Fibroblast of peridontal ligament (primary cell): Measurements from ENCODE around the gene IRAK4.
"Not testable (repeated sequence)": the region's sequence is repeated elsewhere in the genome, so short reads cannot be mapped to it uniquely, and the experiment has no call there.

Experiments used
- DNase-seq: peaks from one replicate; pipeline ENCODE4 v3.0.0-alpha.2; 2010; ENCODE audit errors: extremely low read depth

The IRAK4 gene

DNA sequence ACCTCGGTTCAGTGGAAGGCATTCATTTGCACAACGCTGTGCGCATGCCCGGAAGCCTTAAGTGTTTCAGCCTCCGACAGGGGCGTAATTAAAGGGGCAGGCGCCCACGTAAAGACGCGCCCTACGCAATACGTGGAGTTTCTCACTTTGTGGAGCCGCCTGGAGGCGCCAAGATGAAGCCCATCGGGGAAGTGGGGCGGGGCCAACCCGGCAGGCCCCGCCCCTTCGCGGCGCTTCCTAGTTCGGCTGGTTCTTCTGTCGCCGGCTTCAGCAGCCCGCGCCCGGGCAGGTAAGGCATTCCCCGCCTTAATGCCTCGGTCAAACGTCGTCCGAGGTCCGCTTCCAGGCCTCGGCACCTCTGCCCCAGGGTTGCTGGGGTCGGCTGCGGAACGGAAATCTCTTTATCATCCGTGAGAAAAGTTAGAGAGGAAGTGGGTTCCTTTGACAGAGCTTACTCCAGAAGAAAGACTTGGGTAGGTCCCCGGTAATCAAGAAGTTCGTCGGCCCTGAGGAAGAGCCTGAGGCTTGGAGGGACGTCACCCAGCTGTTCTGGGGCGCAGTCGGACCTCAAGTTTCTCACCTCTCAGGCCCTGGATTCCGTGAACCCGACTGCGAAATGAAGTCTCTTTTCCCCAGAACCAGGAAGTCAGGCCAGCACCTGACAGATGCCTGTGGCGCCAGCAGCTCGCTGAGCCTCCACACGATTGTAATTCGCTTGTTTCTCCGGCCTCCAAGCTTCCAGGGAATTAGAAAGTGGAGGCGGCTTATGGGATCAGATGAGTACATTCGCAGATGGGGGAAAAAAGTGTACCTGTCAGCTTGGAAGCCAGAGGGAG lies at the start of gene IRAK4, which contains the start of gene PUS7L:
Gene IRAK4, plus strand, starts transcription at position 224 of the 836 bp plus-strand sequence. CDS start 9,161 bp downstream, outside the sequence.
Gene PUS7L, minus strand, starts transcription at position 63 of the 836 bp plus-strand sequence. CDS start 3,545 bp downstream, outside the sequence.
- peak; percentile 98 for DNase-seq

DNA sequence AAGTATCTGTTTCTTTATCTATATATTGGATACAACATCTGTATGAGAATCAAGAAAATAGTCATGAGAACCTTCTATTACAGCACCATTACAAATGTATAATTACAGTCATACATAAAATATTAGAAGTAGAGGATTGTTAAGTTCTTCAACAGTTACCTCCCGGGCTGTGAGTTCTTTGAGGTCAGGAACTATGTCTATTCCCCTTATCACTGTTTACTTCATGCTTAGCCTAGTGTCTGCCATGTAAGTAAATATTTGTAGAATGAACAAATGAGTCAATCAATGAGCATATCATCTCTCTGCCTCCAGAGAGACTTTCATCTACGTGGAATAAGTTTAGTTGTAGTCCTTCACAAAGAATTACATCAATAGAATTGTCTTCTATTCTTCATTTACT lies 47.4 kb upstream of the IRAK4 start:
- no peak for DNase-seq

DNA sequence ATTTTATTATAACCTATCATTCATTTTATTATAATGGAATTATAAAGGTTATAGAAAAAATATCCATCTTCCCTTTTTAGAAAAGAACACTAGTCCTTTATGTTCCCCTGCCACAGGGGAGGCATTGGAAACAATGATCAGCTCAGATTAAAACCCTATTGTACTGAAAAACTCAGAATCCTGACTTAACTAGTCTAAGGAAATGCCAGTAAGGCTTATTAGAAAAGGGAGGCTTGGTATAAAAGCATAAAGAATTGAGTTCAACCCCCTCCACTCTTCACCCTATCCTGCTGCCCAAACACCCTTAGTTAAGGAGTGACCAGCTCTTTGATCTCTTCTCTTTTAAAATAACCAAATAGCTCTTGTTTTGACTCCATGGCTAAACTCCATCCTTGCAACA lies 36.1 kb upstream of the IRAK4 start:
- DNase-seq = no peak

DNA sequence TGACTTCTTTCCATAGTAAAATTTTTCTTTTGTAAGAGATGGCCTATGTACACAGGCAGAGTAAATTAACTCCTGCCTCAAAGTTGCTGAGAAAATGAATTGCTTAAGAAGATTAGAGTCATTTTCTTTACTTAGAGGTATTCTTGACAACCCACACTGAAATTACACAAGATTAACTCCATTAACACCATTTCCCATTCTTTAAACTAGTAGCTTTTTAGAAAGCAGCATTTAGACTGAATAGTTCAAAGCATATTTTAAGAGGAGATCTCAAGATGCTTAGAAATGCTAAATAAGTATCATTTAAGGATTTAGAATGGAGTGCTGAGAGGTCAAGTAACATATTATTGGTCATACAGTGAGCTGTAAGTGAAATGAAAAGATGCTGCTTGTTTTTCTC lies 35.6 kb upstream of the IRAK4 start:
- DNase-seq = no peak

DNA sequence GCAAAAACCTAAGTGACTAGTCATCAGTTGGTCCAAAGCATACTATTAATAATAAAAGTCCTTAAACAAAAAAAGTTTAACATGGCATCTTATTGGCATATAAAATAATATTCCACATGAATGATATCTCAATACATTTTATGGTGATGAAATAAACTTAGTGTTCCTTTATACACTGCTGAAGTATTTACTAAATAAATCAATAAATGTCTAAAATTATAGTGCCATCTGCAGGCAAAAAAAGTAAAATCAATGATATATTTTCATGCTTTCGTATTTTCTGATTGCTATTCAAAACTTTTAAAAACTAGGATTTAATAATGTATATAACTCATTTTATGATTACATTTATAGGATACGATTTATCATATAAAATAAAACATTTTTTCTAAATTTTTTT lies 30.6 kb upstream of the IRAK4 start:
- DNase-seq = peak; percentile 53

DNA sequence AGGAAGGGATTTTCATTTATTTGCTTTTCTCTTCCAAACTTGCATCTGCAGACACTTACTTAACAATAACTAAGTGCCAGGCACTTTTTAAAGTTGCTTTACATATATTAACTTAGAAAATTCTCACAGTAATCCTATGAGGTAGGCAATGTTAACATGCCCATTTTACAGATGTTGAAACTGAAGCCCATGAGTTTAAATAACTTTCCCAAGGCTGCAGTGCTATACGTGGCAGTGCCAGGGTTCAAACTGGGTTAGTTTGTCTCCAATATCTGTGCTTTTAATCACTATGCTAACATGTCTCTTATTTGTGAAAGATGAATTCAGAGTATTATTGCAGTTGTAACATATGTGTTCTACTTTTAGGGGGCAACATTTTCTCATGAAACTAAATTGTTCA lies 30.1 kb upstream of the IRAK4 start:
- no peak for DNase-seq

DNA sequence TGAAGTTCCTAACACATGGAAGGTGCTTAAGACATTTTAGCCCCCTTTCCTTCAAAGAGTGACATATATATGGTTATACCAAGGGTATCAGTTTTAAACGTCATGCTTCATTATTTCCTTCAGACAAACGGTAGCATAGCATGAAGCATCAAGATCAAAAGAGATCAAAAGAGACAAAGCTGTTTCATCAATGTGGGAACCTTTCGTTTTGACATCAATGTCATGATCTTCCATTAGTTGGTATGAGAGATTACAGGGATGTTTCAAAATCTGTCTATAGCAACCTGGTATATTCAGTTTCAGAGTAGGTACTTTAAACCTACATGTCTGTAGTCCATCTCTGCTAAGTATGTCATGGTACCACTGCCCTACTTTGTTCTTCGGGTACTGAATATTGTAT lies 28.5 kb upstream of the IRAK4 start:
- no peak for DNase-seq

DNA sequence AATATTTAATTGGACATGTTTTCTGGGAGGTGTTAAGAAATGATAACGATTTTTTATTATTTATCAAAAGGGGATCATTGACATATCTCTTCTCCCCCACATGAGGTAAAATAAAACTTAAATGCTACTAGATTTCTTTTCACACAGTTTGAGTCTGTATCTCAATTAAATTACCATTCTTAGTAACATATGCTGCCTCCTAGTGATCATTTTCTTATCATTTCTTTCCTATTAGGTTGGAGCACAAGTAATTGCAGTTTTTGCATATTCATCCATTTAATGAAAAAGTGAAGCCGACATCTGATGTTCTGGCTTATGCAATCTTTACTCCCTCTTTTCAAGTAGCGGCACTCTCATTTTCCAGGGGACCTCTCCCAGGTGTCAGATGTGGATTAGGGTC lies 25.1 kb upstream of the IRAK4 start:
- no peak for DNase-seq

DNA sequence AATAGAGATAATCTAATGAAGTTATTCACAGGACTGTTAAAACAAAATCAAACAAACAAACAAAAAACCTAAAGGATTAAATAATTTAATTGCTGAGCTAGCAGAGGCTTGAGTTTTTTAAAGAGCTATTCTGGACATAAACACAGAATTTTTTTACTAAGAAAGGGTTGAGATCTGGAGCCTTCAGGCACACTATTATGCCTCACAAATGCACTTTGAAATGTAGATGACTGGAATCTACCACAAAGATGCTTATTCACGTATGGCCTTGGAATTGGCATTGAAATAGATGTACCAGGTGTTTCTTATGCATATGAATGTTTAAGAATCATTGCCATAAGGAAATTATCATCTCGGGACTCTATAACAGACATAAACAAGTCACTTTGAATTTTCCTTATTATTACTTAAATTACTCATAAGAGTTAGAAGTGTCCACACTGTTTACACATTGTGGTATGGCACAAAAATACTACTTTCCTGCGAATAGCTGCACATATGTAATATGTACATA lies 21.8 kb upstream of the IRAK4 start:
- peak; percentile 45 for DNase-seq

DNA sequence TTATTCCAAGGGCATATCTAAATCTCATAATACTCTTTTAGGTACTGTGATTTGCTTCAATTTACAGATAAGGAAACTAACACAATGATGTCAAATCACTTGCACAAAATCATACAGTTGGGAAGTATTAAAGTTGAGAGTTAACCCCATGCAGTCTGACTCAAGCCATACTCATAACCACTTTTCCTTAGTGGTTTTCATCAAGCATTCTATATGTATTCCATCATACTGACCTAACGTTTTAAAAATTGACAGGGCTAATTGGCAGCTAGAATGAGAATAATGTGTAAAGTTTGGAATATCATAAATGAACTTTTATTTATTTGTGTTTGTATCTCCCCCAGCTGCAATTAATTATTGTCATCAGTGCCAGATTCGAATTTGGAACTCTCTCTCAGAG lies 21.1 kb upstream of the IRAK4 start:
- peak; percentile 80 for DNase-seq

DNA sequence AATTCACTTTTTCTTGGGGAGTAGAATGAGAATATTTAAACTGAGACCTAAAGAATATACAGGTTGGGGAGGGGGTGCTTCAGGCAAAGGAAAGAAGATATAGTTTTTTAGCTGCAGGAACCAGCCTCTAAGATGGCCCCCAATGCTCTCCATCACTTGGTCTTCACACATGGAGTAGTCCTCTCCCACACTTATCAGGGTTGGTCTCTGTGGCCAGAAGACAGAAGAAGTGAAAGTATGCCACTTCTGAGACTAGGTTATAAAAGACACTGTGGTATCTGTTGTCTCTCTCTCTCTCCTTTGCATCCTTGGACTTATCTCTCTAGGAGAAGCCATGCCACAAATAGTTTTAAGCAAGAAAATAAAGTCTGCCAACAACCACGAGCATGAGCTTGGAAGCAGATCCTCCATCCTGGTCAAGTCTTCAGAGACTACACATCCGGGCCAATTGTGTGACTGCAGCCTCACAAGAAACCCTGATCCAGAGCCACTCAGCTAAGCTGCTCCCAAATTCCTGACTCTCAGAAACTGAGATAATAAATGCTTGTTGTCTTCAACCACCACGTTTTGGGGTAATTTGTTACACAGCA lies 18.1 kb upstream of the IRAK4 start:
- peak; percentile 70 for DNase-seq

DNA sequence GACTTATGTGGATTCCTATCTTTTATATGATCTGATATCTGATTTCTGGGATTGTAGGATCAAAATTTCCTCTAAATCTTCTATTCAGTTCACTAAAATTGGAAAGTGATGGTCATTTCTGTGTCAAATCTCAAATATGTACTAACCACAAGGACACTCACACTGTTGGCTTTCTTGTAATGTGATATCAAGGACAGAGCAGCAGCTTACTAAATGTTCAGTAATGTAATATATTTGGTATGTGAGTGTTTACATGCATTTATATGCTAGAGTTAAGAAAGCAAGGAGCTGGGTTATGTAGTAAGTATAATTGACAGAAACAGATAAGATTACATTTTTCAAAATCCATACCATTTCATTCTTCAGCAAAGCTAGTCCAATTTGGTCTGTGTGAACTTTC lies 16.6 kb upstream of the IRAK4 start:
- DNase-seq = peak; percentile 92

DNA sequence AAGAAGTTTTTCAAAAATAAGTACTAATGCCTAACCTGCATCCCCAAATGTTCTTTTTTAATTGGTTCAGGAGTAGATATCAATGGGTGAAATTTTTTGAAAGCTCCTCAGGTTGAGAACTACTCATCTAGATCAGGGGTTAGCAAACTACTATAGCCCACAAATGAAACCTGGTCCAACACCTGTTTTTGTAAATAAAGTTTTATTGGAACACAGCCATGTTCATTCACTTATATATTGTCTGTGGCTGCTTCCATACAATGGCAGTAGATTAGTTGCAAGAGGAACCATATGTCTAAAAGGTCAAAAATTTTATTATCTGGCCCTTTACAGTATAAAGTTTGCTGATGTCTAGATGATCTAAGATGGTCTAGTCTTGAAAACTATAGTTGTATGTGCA lies 13.9 kb upstream of the IRAK4 start:
- no peak for DNase-seq

DNA sequence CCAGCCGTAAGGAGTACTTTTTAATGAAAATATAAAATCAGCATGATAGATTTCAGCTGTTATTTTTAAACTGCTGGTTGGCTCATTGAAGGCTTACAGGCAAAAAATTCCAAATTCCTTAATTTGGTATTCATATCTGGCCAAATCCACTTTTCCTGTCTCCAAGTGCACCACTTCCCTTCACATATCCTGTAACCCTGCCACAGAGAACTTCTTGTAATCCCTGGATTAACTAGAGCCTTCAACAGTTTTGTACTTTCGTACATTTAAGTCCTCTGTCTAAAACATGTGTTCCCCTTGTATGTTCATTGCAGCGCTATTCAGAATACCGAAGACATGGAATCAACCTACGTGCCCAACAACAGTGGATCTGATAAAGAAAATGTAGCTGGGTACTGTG lies 9.7 kb upstream of the IRAK4 start:
- no peak for DNase-seq

DNA sequence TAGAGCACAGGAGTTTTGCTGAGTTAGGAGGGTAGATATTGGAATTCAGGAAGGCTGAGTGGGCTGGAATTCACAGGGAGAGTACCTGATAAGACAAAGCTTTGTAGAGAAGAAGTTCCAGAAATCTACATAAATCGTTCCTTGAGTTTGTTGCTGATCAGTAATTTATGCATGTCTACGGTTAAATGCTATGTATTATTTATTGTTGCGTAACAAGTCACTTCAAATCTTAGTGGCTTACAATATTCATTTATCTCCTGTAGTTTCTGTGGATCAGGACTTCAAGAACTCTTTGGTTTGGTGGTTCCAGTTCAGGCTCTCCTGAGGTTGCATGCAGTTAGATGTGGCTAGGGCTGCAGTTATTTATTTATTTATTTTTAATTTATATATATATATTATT lies 7.9 kb upstream of the IRAK4 start:
- DNase-seq = no peak

DNA sequence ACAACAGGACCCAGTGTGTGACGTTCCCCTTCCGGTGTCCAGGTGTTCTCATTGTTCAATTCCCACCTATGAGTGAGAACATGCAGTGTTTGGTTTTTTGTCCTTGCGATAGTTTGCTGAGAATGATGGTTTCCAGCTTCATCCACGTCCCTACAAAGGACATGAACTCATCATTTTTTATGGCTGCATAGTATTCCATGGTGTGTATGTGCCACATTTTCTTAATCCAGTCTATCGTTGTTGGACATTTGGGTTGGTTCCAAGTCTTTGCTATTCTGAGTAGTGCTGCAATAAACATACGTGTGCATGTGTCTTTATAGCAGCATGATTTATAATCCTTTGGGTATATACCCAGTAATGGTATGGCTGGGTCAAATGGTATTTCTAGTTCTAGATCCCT lies 7.4 kb upstream of the IRAK4 start:
- DNase-seq = not testable (repeated sequence)

DNA sequence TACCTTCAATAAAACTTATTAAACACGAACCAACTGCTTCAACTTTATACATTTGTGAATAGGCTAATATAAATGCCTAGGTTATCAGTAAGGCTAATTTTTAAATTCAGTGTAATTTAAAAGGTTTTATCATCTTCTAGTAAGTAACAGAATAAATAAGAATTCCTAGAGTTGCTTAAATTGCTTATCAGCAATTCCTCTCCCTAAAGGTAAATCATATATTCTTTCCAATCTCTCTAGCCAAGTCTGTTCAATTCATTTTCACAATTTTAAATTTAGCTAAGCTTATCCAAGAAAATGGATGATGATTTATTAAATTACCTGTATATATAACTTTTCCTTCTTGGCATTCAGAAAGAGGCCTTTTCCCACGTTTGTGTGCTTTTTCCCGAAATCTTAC lies 4.7 kb upstream of the IRAK4 start:
- no peak for DNase-seq

DNA sequence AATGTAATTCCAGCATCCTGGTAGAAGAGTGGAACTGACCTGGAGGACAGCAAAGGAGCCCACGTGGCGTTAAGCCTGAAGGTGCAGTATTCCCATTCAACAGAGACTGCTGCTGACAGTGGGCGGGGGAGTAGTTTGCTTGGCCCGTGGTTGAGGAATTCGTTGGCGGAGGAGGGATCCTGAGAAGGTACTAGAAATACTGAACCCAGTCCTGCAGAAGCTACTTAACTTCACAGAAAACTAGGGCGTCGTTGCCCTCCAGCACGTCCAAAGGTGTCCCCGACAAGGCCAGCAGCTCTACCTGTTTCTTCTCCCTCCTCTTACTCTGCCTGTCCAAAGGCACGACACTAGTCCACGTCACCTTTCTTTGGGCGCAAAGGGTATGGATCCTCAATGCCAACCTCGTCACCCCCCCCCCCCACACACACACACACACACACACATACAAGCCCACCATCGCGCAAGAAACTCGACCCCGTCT lies 464 bp upstream of the IRAK4 start:
- DNase-seq = peak; percentile 31

DNA sequence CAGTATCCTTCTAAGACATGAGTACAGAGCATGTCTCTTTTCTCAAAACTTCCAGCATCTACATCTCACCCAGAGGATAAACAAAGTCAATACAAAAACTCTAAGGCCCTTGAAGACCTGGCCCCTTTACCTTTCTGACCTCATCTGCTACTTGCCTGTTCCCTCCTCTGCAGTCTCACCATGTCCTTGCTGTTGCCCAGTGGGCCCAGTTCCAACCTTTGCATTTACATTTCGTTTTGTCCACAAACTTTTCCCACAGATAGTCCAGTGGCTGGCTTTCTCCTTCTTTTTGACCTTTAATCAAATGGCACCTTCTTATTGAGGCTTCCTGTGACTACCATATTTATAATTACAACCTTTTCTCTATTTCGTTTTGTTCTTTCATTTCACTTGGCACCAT lies 1.6 kb downstream of the IRAK4 start:
- DNase-seq = no peak

DNA sequence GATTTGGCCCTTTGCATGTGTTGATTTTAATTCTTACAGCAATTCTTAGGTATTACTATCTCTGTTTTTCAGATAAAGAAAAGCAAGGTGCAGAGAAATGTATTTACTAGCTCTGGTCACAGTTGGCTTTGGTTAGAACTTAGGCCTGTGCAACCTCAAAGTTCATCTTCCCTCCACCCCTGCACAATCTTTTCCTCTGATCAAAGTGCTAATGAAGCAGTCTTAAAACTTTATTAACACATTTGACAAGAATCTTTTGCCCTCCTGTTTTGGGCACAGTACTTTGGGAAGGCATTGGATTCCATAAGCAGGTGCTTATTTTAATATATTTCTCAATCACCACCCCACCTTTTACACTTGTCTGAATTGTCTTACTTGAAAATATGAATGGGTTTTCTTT lies 2.7 kb downstream of the IRAK4 start:
- no peak for DNase-seq

DNA sequence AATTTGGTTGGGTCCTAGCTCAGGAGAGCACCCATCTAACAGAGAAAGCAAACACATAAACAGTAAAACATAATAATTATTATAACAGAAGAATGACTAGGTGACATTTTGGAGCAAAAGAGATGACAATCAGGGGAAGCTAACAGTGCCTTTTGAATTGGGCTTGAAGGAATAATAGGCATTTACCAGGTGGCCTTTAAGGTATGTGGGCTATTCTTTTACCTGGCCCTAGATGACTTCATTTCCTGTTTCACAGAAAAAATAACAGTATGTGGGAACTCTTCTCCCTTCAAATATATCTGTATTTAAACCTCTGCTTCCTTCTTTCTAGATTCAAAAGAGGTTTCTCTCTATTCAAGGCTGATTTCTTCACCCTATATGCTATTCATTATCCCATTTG lies 3.8 kb downstream of the IRAK4 start:
- no peak for DNase-seq

DNA sequence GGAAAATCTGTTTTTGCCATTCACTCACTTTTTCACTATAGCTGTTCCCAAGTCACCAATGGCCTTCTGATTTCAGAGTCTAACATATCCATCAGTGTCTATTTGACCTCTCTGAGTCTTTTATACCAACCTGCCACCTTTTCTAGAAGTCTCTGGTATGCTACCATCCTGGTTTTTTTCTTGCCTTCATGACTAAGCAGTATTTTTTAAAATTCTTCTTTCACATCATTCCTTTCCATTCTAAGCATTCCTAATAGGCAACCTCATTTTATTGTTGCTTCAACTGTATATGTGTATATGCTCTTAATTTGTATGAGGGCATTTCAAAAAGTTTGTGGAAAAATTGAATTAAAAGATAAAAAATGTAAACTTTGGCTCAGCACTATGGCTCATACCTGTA lies 5.0 kb downstream of the IRAK4 start:
- no peak for DNase-seq

DNA sequence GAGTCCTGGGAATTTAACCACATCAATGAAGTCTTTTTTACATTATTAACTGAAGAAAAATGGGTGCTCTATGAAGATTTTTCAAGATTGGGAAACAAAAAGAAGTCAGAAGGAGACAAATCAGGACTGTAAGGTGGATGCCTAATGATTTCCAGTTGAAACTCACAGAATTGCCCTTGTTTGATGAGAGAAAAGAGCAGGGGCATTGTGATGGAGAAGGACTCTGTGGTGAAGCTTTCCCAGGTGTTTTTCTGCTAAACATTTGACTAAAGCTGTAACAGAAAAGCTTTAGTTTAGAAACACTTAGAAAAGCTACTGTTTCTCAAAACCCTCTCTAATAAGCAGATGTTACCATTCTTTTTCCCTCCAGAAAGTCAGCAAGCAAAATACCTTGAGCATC lies 5.8 kb downstream of the IRAK4 start:
- no peak for DNase-seq
